OCI-LY7 (cell line): Measurements from ENCODE around the gene OR2T33.

Source experiments
- EZH2phosphoT487 ChIP-seq: fragments of 200-600 bp; sonication (generic); IDR thresholded peaks from 2 replicates; pipeline ENCODE4 v1.6.1; 2018; ENCODE audit warnings: low read depth, borderline replicate concordance, mild to moderate bottlenecking, mixed run types, antibody characterized with exemption, low read length, moderate library complexity, mixed read lengths
- TF ChIP-seq, protein P1 (sequence below): fragments of 200-600 bp; sonication (generic); conservative IDR thresholded peaks from 2 replicates; pipeline ENCODE4 v1.5.1; 2014; ENCODE audit warnings: mild to moderate bottlenecking, antibody characterized with exemption, low read length, moderate library complexity, mixed read lengths

DNA sequence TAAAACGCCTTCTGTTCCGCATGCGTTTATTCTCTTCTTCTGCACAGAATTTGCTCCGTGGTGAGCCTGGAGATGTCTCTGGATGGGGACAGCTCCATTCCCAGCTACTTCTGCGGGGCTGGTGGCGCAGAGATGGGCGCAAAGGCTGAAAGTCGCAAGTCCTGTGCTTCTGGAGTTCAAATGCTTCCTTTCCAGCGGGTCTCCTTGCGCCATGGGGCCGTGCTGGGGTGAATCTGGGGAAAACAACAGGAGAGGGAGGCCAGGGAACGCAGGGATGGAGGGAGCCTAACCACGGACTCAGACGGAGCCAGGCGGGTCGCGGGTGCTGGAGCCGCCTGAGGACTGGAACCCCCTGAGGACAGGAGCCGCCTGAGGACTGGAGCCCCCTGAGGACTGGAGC, 28.3 kb upstream of the OR2T33 start:
- TF ChIP-seq, protein P1, sequence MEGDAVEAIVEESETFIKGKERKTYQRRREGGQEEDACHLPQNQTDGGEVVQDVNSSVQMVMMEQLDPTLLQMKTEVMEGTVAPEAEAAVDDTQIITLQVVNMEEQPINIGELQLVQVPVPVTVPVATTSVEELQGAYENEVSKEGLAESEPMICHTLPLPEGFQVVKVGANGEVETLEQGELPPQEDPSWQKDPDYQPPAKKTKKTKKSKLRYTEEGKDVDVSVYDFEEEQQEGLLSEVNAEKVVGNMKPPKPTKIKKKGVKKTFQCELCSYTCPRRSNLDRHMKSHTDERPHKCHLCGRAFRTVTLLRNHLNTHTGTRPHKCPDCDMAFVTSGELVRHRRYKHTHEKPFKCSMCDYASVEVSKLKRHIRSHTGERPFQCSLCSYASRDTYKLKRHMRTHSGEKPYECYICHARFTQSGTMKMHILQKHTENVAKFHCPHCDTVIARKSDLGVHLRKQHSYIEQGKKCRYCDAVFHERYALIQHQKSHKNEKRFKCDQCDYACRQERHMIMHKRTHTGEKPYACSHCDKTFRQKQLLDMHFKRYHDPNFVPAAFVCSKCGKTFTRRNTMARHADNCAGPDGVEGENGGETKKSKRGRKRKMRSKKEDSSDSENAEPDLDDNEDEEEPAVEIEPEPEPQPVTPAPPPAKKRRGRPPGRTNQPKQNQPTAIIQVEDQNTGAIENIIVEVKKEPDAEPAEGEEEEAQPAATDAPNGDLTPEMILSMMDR = no peak
- TF ChIP-seq EZH2phosphoT487 = no peak
